ENCODE data around the gene EVA1C.

Gene EVA1C

GRCh38 chr21:32380940-32381339, 31.6 kb upstream of the EVA1C start:
- ChIA-PET CTCF (no interaction called here), POLR2A (no interaction called here)
- no peak for DNase-seq (ENCODE audit: extremely low spot score)
- no peak for TF ChIP-seq CTCF (IDR thresholded peaks at IDR 0.05; ENCODE audit: control extremely low read depth, extremely low read depth, low read depth, missing control alignments)

DNA sequence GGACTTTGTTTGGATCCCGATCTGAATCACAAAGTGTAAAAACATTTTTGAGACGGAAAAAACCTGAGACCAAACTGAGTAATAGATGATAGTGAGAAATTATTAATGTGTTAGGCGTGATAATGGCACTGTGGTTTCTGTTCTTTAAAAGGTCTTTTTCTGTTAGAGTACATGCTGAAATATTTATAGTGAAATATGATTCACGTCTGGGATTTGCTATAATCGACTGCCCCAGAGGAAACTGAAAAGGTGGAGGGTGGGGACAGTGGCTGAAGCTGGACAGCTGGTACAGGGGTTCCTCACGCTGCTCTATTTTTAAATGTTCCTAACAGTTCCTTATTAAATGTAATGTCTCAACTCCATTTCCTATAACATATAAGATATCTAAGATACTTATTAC, 30.9 kb upstream of the EVA1C start:
- POLR2A ChIA-PET = no interaction called here
- DNase-seq (ENCODE audit: extremely low spot score) = no peak
- TF ChIP-seq CTCF (IDR thresholded peaks at IDR 0.05; ENCODE audit: control extremely low read depth, extremely low read depth, low read depth, missing control alignments) = no peak
- CTCF ChIA-PET = no interaction called here

GRCh38 chr21:32382108-32382644, 30.3 kb upstream of the EVA1C start:
- no peak for DNase-seq (ENCODE audit: extremely low spot score)
- ChIA-PET CTCF (no interaction called here), POLR2A (no interaction called here)
- no peak for TF ChIP-seq CTCF (IDR thresholded peaks at IDR 0.05; ENCODE audit: control extremely low read depth, extremely low read depth, low read depth, missing control alignments)

- ChIA-PET CTCF (interaction anchor here (0.8 to 2.1 kb wide), 2 partner anchors 9 to 217 kb away, joined by 3 to 8 read pairs; no protein-coding TSS in a partner anchor), POLR2A (no interaction called here)
- no peak for DNase-seq (ENCODE audit: extremely low spot score)
Observed at GRCh38 chr21:32383812-32384211, 28.7 kb upstream of the EVA1C start.

DNA sequence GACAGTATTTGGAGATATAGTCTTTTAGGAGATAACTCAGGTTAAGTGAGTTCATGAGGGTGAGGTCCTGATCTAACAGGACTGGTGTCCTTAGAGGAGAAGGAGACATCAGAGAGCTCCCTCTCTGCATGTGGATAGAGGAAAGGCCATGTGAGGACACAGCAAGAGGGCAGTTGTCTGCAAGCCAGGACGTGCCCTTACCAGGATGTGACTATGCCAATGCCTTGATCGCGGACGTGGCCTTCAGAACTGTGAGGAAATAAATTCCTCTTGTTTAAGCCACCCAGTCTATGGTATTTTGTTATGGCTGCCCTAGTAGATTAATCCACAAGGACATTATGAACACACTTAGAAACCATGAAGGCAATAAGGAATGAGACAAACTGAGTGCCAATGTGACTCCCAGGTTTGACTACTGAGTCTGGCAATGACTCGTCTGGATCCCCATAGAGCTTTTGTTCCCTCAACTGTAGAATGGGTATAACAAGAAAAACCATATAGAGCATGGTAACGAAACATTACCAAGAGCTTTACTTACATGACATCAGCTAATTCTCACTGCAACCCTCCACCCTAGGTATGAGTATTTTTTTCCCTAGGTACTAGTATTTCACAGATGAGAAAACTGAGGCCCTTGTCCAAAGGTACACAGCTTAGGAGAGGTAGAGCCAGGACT, 26.2 kb upstream of the EVA1C start:
- POLR2A ChIA-PET = interaction anchor here (0.6 kb wide), 1 partner anchor 107 kb away, joined by 5 read pairs; the partner anchor contains the start of gene MIS18A
- no peak for TF ChIP-seq CTCF (IDR thresholded peaks at IDR 0.05; ENCODE audit: control extremely low read depth, extremely low read depth, low read depth, missing control alignments)
- CTCF ChIA-PET = interaction anchor here (1.3 to 1.4 kb wide), 2 partner anchors 17 to 23 kb away, joined by 3 read pairs; no protein-coding TSS in a partner anchor
- DNase-seq (ENCODE audit: extremely low spot score) = no peak

More at GRCh38 chr21:32383812-32384211, 28.7 kb upstream of the EVA1C start:
- TF ChIP-seq CTCF (IDR thresholded peaks at IDR 0.05; ENCODE audit: control extremely low read depth, extremely low read depth, low read depth, missing control alignments) = no peak

DNA sequence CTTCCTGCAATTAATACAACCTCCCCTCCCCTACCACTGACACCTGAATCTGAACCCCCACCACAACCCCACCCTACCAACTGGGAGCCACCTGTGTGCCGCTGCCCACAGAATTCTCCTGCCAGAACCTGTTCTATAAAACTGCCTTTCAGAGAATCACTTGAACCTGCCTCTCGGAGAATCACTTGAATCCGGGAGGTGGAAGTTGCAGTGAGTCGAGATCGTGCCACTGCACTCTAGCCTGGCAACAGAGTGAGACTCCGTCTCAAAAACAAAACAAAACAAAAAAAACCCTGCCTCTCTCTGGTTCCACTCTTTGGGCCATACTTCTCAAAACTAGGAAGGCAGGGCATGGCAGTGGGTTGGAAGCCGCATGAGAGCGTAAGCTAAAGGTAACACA, 25.4 kb upstream of the EVA1C start:
- TF ChIP-seq CTCF (IDR thresholded peaks at IDR 0.05; ENCODE audit: control extremely low read depth, extremely low read depth, low read depth, missing control alignments) = no peak
- no peak for DNase-seq (ENCODE audit: extremely low spot score)
- POLR2A ChIA-PET = no interaction called here
- CTCF ChIA-PET = no interaction called here

All from GM10248 (cell line).